Measurements from ENCODE around the gene C10orf90. TPM values are rescaled to one million over a fixed set of nuclear protein-coding genes. Genes with fewer than 3 reads are reported as not detected.

Gene C10orf90
- polyA plus RNA-seq, 4 donors = not detected

- DNase-seq = no peak
- Histone ChIP-seq H3K36me3 (ENCODE audit: control insufficient read depth in 3 of 3, insufficient read depth in 2 of 3, low read depth in 1 of 3, low read length in 3 of 3) (no peaks in the 10 kb centered on the region), H3K27me3 (ENCODE audit: control insufficient read depth in 3 of 3, insufficient read depth in 3 of 3, low read length in 3 of 3) (no peaks in the 10 kb centered on the region), H3K9me3 (ENCODE audit: control insufficient read depth in 2 of 2, insufficient read depth in 1 of 2, low read depth in 1 of 2, low read length in 1 of 2) (peaks cover 0 to 2% of the 10 kb centered on the region in 2 donors), H3K4me1 (ENCODE audit: control insufficient read depth in 3 of 3, insufficient read depth in 2 of 3, low read depth in 1 of 3, low read length in 2 of 3) (no peaks in the 10 kb centered on the region), H3K27ac (ENCODE audit: low read depth in 1 of 3, low read length in 2 of 3) (no peak overlapping the region), H3K4me3 (ENCODE audit: low read depth in 1 of 3, low read length in 3 of 3) (no peak overlapping the region)
- no peak for FAIRE-seq
- WGBS, 3 donors = 80 to 91% (median 91%) methylated on average over 4 of the region's 4 CpGs
Measured at GRCh38 chr10:126468467-126468866, 202.0 kb downstream of the C10orf90 start.

- FAIRE-seq (no peak), DNase-seq (no peak)
- H3K27ac ChIP-seq (ENCODE audit: low read depth in 1 of 3, low read length in 2 of 3) = no peak overlapping the region
- H3K36me3 ChIP-seq (ENCODE audit: control insufficient read depth in 3 of 3, insufficient read depth in 2 of 3, low read depth in 1 of 3, low read length in 3 of 3) = no peaks in the 10 kb centered on the region
- no peaks in the 10 kb centered on the region for H3K27me3 ChIP-seq (ENCODE audit: control insufficient read depth in 3 of 3, insufficient read depth in 3 of 3, low read length in 3 of 3)
- H3K9me3 ChIP-seq (ENCODE audit: control insufficient read depth in 2 of 2, insufficient read depth in 1 of 2, low read depth in 1 of 2, low read length in 1 of 2) = no peaks in the 10 kb centered on the region
- 29 to 38% (median 33%) methylated on average over 1 of the region's 1 CpG for WGBS, 3 donors
- no peak overlapping the region for H3K4me3 ChIP-seq (ENCODE audit: low read depth in 1 of 3, low read length in 3 of 3)
- H3K4me1 ChIP-seq (ENCODE audit: control insufficient read depth in 3 of 3, insufficient read depth in 2 of 3, low read depth in 1 of 3, low read length in 2 of 3) = no peaks in the 10 kb centered on the region
Measured at GRCh38 chr10:126465771-126466170, 204.7 kb downstream of the C10orf90 start.

GRCh38 chr10:126463286-126463685 lies 207.2 kb downstream of the C10orf90 start:
- H3K4me3 ChIP-seq (ENCODE audit: low read depth in 1 of 3, low read length in 3 of 3) = no peak overlapping the region
- H3K4me1 ChIP-seq (ENCODE audit: control insufficient read depth in 3 of 3, insufficient read depth in 2 of 3, low read depth in 1 of 3, low read length in 2 of 3) = no peaks in the 10 kb centered on the region
- no peak for DNase-seq
- no peaks in the 10 kb centered on the region for H3K27me3 ChIP-seq (ENCODE audit: control insufficient read depth in 3 of 3, insufficient read depth in 3 of 3, low read length in 3 of 3)
- FAIRE-seq = no peak
- H3K27ac ChIP-seq (ENCODE audit: low read depth in 1 of 3, low read length in 2 of 3) = no peak overlapping the region
- H3K9me3 ChIP-seq (ENCODE audit: control insufficient read depth in 2 of 2, insufficient read depth in 1 of 2, low read depth in 1 of 2, low read length in 1 of 2) = no peaks in the 10 kb centered on the region
- 46 to 51% (median 49%) methylated on average over 11 of the region's 11 CpGs for WGBS, 3 donors
- H3K36me3 ChIP-seq (ENCODE audit: control insufficient read depth in 3 of 3, insufficient read depth in 2 of 3, low read depth in 1 of 3, low read length in 3 of 3) = no peaks in the 10 kb centered on the region

GRCh38 chr10:126461289-126461940 lies 209.1 kb downstream of the C10orf90 start:
- H3K27me3 ChIP-seq (ENCODE audit: control insufficient read depth in 3 of 3, insufficient read depth in 3 of 3, low read length in 3 of 3) = no peaks in the 10 kb centered on the region
- FAIRE-seq = no peak
- no peak overlapping the region for H3K4me3 ChIP-seq (ENCODE audit: low read depth in 1 of 3, low read length in 3 of 3)

GRCh38 chr10:126459878-126460481 lies 210.5 kb downstream of the C10orf90 start:
- 75 to 80% (median 80%) methylated on average over 6 of the region's 6 CpGs for WGBS, 3 donors
- H3K4me1 ChIP-seq (ENCODE audit: control insufficient read depth in 3 of 3, insufficient read depth in 2 of 3, low read depth in 1 of 3, low read length in 2 of 3) = no peaks in the 10 kb centered on the region
- H3K4me3 ChIP-seq (ENCODE audit: low read depth in 1 of 3, low read length in 3 of 3) = no peak overlapping the region
- H3K9me3 ChIP-seq (ENCODE audit: control insufficient read depth in 2 of 2, insufficient read depth in 1 of 2, low read depth in 1 of 2, low read length in 1 of 2) = no peaks in the 10 kb centered on the region
- no peak overlapping the region for H3K27ac ChIP-seq (ENCODE audit: low read depth in 1 of 3, low read length in 2 of 3)
- FAIRE-seq = no peak
- DNase-seq = no peak
- H3K27me3 ChIP-seq (ENCODE audit: control insufficient read depth in 3 of 3, insufficient read depth in 3 of 3, low read length in 3 of 3) = no peaks in the 10 kb centered on the region
- no peaks in the 10 kb centered on the region for H3K36me3 ChIP-seq (ENCODE audit: control insufficient read depth in 3 of 3, insufficient read depth in 2 of 3, low read depth in 1 of 3, low read length in 3 of 3)

More at GRCh38 chr10:126461289-126461940, 209.1 kb downstream of the C10orf90 start:
- DNase-seq = no peak
- Histone ChIP-seq H3K36me3 (ENCODE audit: control insufficient read depth in 3 of 3, insufficient read depth in 2 of 3, low read depth in 1 of 3, low read length in 3 of 3) (no peaks in the 10 kb centered on the region), H3K9me3 (ENCODE audit: control insufficient read depth in 2 of 2, insufficient read depth in 1 of 2, low read depth in 1 of 2, low read length in 1 of 2) (no peaks in the 10 kb centered on the region), H3K27ac (ENCODE audit: low read depth in 1 of 3, low read length in 2 of 3) (no peak overlapping the region), H3K4me1 (ENCODE audit: control insufficient read depth in 3 of 3, insufficient read depth in 2 of 3, low read depth in 1 of 3, low read length in 2 of 3) (no peaks in the 10 kb centered on the region)
- WGBS, 3 donors = 74 to 83% (median 80%) methylated on average over 14 of the region's 14 CpGs

GRCh38 chr10:126459032-126459831 lies 211.3 kb downstream of the C10orf90 start:
- DNase-seq = no peak
- no peak for FAIRE-seq
- Histone ChIP-seq H3K27ac (ENCODE audit: low read depth in 1 of 3, low read length in 2 of 3) (no peak overlapping the region), H3K9me3 (ENCODE audit: control insufficient read depth in 2 of 2, insufficient read depth in 1 of 2, low read depth in 1 of 2, low read length in 1 of 2) (no peaks in the 10 kb centered on the region), H3K4me1 (ENCODE audit: control insufficient read depth in 3 of 3, insufficient read depth in 2 of 3, low read depth in 1 of 3, low read length in 2 of 3) (no peaks in the 10 kb centered on the region), H3K4me3 (ENCODE audit: low read depth in 1 of 3, low read length in 3 of 3) (no peak overlapping the region), H3K36me3 (ENCODE audit: control insufficient read depth in 3 of 3, insufficient read depth in 2 of 3, low read depth in 1 of 3, low read length in 3 of 3) (no peaks in the 10 kb centered on the region), H3K27me3 (ENCODE audit: control insufficient read depth in 3 of 3, insufficient read depth in 3 of 3, low read length in 3 of 3) (no peaks in the 10 kb centered on the region)
- WGBS, 3 donors = 77 to 83% (median 78%) methylated on average over 20 of the region's 20 CpGs

- 5 to 24% (median 19%) methylated on average over 1 of the region's 1 CpG for WGBS, 3 donors
- no peak for FAIRE-seq
- Histone ChIP-seq H3K36me3 (ENCODE audit: control insufficient read depth in 3 of 3, insufficient read depth in 2 of 3, low read depth in 1 of 3, low read length in 3 of 3) (no peaks in the 10 kb centered on the region), H3K4me3 (ENCODE audit: low read depth in 1 of 3, low read length in 3 of 3) (no peak overlapping the region), H3K4me1 (ENCODE audit: control insufficient read depth in 3 of 3, insufficient read depth in 2 of 3, low read depth in 1 of 3, low read length in 2 of 3) (no peaks in the 10 kb centered on the region), H3K9me3 (ENCODE audit: control insufficient read depth in 2 of 2, insufficient read depth in 1 of 2, low read depth in 1 of 2, low read length in 1 of 2) (no peaks in the 10 kb centered on the region), H3K27me3 (ENCODE audit: control insufficient read depth in 3 of 3, insufficient read depth in 3 of 3, low read length in 3 of 3) (no peaks in the 10 kb centered on the region), H3K27ac (ENCODE audit: low read depth in 1 of 3, low read length in 2 of 3) (no peak overlapping the region)
- no peak for DNase-seq
Measured at GRCh38 chr10:126458466-126458865, 212.0 kb downstream of the C10orf90 start.

- no peak for DNase-seq
- no peak for FAIRE-seq
- no peaks in the 10 kb centered on the region for H3K4me1 ChIP-seq (ENCODE audit: control insufficient read depth in 3 of 3, insufficient read depth in 2 of 3, low read depth in 1 of 3, low read length in 2 of 3)
- 86 to 88% (median 87%) methylated on average over 5 of the region's 5 CpGs for WGBS, 3 donors
- no peaks in the 10 kb centered on the region for H3K36me3 ChIP-seq (ENCODE audit: control insufficient read depth in 3 of 3, insufficient read depth in 2 of 3, low read depth in 1 of 3, low read length in 3 of 3)
- H3K27me3 ChIP-seq (ENCODE audit: control insufficient read depth in 3 of 3, insufficient read depth in 3 of 3, low read length in 3 of 3) = no peaks in the 10 kb centered on the region
- H3K4me3 ChIP-seq (ENCODE audit: low read depth in 1 of 3, low read length in 3 of 3) = no peak overlapping the region
- no peak overlapping the region for H3K27ac ChIP-seq (ENCODE audit: low read depth in 1 of 3, low read length in 2 of 3)
- no peaks in the 10 kb centered on the region for H3K9me3 ChIP-seq (ENCODE audit: control insufficient read depth in 2 of 2, insufficient read depth in 1 of 2, low read depth in 1 of 2, low read length in 1 of 2)
Measured at GRCh38 chr10:126456632-126457031, 213.9 kb downstream of the C10orf90 start.
